Omental fat pad (tissue), 4 donors: ENCODE data around the gene GSK3A. TPM values are rescaled to one million over a fixed set of nuclear protein-coding genes. Genes with fewer than 3 reads are reported as not detected.

Source experiments
- ATAC-seq: fragments of 150-250 bp; one replicate; pipeline ENCODE4 v1.9.1; 2016; ENCODE audit warnings: mild to moderate bottlenecking, moderate library complexity; ENCODE audit not compliant: low FRiP score
- DNase-seq: peaks from one replicate; pipeline ENCODE4 v3.0.0-alpha.2; 2019; ENCODE audit warnings: low spot score
- CTCF ChIP-seq, 3 donors: fragments of 450-650 bp; IDR thresholded peaks; one replicate each; pipeline ENCODE4 v1.5.1; 2016 to 2017; ENCODE audit warnings: antibody characterized with exemption in 3 of 3, mild to moderate bottlenecking in 3 of 3, moderate library complexity in 2 of 3
- total RNA-seq, 4 donors: library from RNA; depleted of rRNA; stranded (reverse); fragments of >200 nt; gene quantifications; one replicate each; pipeline ENCODE4 v1.1.0, GENCODE V29; 2016

GSK3A gene
- total RNA-seq, 4 donors from 2014 or later, result 16.9 to 32.3 (median 20.0) TPM

- no peak for TF ChIP-seq CTCF (IDR thresholded peaks at IDR 0.05)
- DNase-seq (no peak), ATAC-seq (no peak)
These were observed 48.7 kb downstream of the GSK3A start for GRCh38 chr19:42193706-42194105.

- ATAC-seq (no peak), DNase-seq (no peak)
- no peak for TF ChIP-seq CTCF (IDR thresholded peaks at IDR 0.05)
These were observed 49.1 kb downstream of the GSK3A start for GRCh38 chr19:42193294-42193693.

- TF ChIP-seq CTCF (IDR thresholded peaks at IDR 0.05), result no peak
- ATAC-seq (no peak), DNase-seq (no peak)
These were observed 50.5 kb downstream of the GSK3A start for GRCh38 chr19:42191855-42192254.

- DNase-seq, result no peak
- no peak for ATAC-seq
- no peak for TF ChIP-seq CTCF (IDR thresholded peaks at IDR 0.05)
These were observed 51.1 kb downstream of the GSK3A start for GRCh38 chr19:42191330-42191729.

- no peak for ATAC-seq
- TF ChIP-seq CTCF (IDR thresholded peaks at IDR 0.05), result no peak
- DNase-seq, result no peak
These were observed 53.3 kb downstream of the GSK3A start for GRCh38 chr19:42189133-42189532.

- ATAC-seq, result no peak
- no peak for DNase-seq
- TF ChIP-seq CTCF (IDR thresholded peaks at IDR 0.05), result no peak
These were observed 53.7 kb downstream of the GSK3A start for GRCh38 chr19:42188665-42189064.

GRCh38 chr19:42185277-42185676, 57.1 kb downstream of the GSK3A start:
- DNase-seq (no peak), ATAC-seq (no peak)
- TF ChIP-seq CTCF (IDR thresholded peaks at IDR 0.05), result no peak
